AG04450 (cell line): ENCODE measurements around the gene FANCC. TPM values are rescaled to one million over a fixed set of nuclear protein-coding genes. Genes with fewer than 3 reads are reported as not detected.

ENCODE experiments used
- CTCF ChIA-PET: fragments of 300-600, 350-600 bp; formaldehyde crosslinking; extraction: SDS; loops from one replicate; lab custom pipeline; 2022; ENCODE audit warnings: antibody characterized with exemption, inconsistent platforms; lab: Charles Lee
- POLR2A ChIA-PET: fragments of 350-600 bp; formaldehyde crosslinking; extraction: SDS; loops from one replicate; lab custom pipeline; 2021; ENCODE audit warnings: antibody characterized with exemption, inconsistent platforms; lab: Yijun Ruan, JAX
- DNase-seq: peaks from one replicate; pipeline ENCODE4 v3.0.0-alpha.2; 2011; ENCODE audit warnings: low read depth, low spot score
- H3K27ac ChIP-seq: one replicate; pipeline ENCODE4 v1.5.1; 2012; ENCODE audit warnings: low read depth, low read length, control low read depth
- H3K27me3 ChIP-seq: one replicate; pipeline ENCODE4 v1.6.0; 2012; ENCODE audit warnings: low read length; ENCODE audit not compliant: control insufficient read depth, insufficient read depth
- H3K4me3 ChIP-seq: 2 replicates; pipeline ENCODE4 v1.5.1; 2011; ENCODE audit warnings: mild to moderate bottlenecking, low read depth, low read length, control low read depth
- H3K9me3 ChIP-seq: 2 replicates; pipeline ENCODE4 v1.5.1; 2012; ENCODE audit warnings: low read length; ENCODE audit not compliant: control insufficient read depth, insufficient read depth
- polyA plus RNA-seq: library from polyadenylated mRNA; depleted of rRNA; stranded (reverse); fragments of >200 nt; gene quantifications from 2 replicates; pipeline ENCODE4 v1.2.3, GENCODE V29; 2011
- TF ChIP-seq, protein P1 (sequence below): IDR thresholded peaks from 2 replicates; pipeline ENCODE4 v1.5.1; 2011; ENCODE audit warnings: low read depth, low read length, control low read depth, inconsistent platforms

FANCC gene
- polyA plus RNA-seq, 1 experiment: 10.8 TPM

DNA sequence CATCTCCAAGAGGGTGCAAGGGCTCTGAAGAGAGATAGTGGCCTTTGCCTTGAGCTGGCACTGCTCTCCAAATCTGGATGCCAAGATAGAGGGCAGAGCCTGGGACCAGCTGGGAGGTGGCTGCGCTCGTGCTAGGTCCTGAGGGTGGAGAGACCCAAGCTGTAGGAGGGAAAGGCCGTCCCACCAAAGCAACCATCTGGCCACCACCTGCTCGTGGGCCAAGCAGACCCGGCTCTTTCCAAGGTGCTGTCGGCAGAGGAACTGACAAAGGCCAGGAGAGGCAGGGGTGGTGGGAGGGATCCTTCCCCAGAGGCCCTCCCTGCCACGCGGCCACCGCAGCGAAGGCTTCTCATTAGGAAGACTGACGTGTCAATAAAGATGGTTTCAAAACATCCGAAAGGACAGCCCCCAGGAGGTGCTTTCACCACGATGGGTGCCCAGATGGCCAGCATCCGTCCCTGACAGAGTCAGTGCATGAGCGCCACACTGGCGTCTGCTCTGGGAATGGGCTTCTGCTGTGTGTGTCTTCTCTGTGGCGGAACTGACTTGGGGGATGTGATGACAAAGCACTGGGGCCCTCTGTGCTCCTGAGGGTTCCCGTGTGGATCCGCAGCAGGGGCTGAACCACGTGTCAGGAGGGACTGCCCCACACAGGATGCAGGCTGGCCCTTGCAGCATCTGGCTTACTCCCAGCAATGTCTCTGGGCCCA lies 213.5 kb downstream of the FANCC start:
- TF ChIP-seq, protein P1, sequence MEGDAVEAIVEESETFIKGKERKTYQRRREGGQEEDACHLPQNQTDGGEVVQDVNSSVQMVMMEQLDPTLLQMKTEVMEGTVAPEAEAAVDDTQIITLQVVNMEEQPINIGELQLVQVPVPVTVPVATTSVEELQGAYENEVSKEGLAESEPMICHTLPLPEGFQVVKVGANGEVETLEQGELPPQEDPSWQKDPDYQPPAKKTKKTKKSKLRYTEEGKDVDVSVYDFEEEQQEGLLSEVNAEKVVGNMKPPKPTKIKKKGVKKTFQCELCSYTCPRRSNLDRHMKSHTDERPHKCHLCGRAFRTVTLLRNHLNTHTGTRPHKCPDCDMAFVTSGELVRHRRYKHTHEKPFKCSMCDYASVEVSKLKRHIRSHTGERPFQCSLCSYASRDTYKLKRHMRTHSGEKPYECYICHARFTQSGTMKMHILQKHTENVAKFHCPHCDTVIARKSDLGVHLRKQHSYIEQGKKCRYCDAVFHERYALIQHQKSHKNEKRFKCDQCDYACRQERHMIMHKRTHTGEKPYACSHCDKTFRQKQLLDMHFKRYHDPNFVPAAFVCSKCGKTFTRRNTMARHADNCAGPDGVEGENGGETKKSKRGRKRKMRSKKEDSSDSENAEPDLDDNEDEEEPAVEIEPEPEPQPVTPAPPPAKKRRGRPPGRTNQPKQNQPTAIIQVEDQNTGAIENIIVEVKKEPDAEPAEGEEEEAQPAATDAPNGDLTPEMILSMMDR: no peak
- ChIA-PET CTCF (no interaction called here), POLR2A (no interaction called here)
- Histone ChIP-seq H3K4me3 (no peak overlapping the region), H3K27ac (no peak overlapping the region), H3K9me3 (no peaks in the 10 kb centered on the region; the same call in 1 of the 2 replicates), H3K27me3 (no peaks in the 10 kb centered on the region)
- DNase-seq: no peak

DNA sequence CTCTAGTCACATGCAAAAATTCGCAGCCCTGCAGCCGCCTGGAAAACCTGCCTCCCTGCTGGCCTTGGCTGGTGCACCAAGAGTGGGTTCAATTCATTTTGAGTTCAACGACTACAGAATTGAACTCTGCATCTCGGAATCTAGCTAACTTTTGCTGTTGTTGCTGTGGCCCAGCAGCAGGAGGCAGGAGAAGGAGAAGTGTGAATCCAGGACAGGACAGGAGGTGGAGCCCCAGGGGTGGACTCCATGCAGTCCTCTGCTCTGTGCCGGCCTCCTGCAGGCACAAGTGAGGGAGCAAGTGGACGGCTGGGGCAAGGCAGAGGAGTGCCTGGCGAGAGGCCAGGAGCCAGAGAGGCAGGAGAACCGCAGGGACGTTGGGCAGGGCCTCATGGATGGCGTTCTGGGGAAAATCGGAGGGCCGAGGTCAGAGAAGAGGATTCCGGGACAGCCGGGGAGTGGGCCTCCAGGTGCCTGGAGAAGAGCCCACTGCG lies 214.2 kb downstream of the FANCC start:
- POLR2A ChIA-PET: no interaction called here

GRCh38 chr9:95102572-95102971 lies 214.9 kb downstream of the FANCC start:
- TF ChIP-seq, protein P1: no peak
- H3K27me3 ChIP-seq: no peaks in the 10 kb centered on the region
- no peak for DNase-seq
- H3K27ac ChIP-seq: no peak overlapping the region
- no peak overlapping the region for H3K4me3 ChIP-seq
- POLR2A ChIA-PET: no interaction called here
- CTCF ChIA-PET: no interaction called here
- peaks cover under 1% of the 10 kb centered on the region; the same call in 1 of the 2 replicates for H3K9me3 ChIP-seq

More for the DNA sequence above, 214.2 kb downstream of the FANCC start:
- DNase-seq: no peak
- TF ChIP-seq, protein P1: 0 out of 2 replicates have a peak, but pooled peaks have one; percentile 6
- Histone ChIP-seq H3K27me3 (no peaks in the 10 kb centered on the region), H3K9me3 (no peaks in the 10 kb centered on the region; the same call in 1 of the 2 replicates), H3K4me3 (no peak overlapping the region), H3K27ac (no peak overlapping the region)
- CTCF ChIA-PET: no interaction called here

DNA sequence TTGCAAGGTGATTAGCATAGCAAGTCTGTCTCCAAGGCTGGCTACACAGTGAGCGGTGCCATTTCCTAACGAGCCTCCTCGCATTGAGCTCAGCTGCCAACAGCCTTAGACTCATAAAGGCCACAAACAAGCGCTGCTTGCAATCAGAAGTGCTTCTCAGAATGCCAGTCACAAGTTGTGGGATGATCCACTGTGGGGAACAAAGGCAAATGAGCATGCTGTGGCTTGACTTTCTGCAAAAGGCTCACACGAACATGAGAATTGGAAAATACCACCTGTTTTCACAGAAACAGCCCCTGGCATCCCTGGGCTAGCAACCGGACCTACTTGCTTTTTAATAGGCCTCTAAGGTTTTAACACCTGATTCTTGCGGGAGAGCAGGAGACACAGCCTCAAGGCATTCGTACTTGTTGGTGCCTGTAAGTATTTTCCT lies 215.5 kb downstream of the FANCC start:
- POLR2A ChIA-PET: no interaction called here
- no peak for DNase-seq
- no peak overlapping the region for H3K27ac ChIP-seq

More for the DNA sequence above, 215.5 kb downstream of the FANCC start:
- Histone ChIP-seq H3K4me3 (no peak overlapping the region), H3K27me3 (no peaks in the 10 kb centered on the region), H3K9me3 (peaks cover 4% of the 10 kb centered on the region; the same call in 1 of the 2 replicates)
- TF ChIP-seq, protein P1: no peak
- CTCF ChIA-PET: interaction anchor here (1.0 to 1.5 kb wide), 2 partner anchors 9 to 420 kb away, joined by 3 read pairs; no protein-coding TSS in a partner anchor
